Measurements from ENCODE around the gene SEL1L.

DNA sequence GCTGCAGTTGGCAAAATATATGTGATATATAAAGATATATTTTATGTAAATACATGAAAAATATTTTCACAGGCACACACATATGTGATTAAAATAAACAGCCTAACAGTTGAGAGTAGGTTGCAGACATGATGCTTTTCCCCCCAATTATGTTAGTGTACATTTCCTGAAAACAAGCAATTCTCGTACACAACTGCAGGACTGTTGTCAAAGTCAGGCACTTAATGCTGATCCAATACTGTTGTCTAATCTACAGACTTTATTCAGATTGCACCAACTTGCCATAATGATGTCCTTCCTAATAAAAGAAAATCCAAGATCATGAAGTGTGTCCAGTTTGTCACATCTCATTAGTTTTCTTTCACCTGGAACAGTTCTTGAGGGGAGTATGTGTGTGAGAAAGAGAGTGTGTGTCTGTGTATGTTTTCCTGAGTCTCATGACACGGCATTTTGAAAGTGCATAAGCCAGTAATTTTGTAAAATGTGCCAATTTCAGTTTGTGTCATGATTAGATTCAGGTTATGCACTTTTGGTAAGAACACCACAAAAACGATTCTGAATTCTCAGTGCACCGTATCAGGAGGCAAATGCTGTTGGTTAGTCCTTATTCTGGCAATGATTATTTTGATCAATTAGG is 16.5 kb upstream of the SEL1L start:
- TF ChIP-seq POLR2A (IDR thresholded peaks at IDR 0.05) = no peak
- TF ChIP-seq, protein P1, sequence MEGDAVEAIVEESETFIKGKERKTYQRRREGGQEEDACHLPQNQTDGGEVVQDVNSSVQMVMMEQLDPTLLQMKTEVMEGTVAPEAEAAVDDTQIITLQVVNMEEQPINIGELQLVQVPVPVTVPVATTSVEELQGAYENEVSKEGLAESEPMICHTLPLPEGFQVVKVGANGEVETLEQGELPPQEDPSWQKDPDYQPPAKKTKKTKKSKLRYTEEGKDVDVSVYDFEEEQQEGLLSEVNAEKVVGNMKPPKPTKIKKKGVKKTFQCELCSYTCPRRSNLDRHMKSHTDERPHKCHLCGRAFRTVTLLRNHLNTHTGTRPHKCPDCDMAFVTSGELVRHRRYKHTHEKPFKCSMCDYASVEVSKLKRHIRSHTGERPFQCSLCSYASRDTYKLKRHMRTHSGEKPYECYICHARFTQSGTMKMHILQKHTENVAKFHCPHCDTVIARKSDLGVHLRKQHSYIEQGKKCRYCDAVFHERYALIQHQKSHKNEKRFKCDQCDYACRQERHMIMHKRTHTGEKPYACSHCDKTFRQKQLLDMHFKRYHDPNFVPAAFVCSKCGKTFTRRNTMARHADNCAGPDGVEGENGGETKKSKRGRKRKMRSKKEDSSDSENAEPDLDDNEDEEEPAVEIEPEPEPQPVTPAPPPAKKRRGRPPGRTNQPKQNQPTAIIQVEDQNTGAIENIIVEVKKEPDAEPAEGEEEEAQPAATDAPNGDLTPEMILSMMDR (IDR thresholded peaks at IDR 0.05) = no peak

Measured in Peyer's patch (tissue), 4 donors.